HFFc6 (cell line): Measurements from ENCODE around the gene SNX21. TPM values are rescaled to one million over a fixed set of nuclear protein-coding genes. Genes with fewer than 3 reads are reported as not detected.
A peak's percentile ranks its signal among the peaks of the same experiment; 100 is the strongest.
"Not testable (repeated sequence)": the region's sequence is repeated elsewhere in the genome, so short reads cannot be mapped to it uniquely, and the experiment has no call there.

ENCODE experiments used
- DNase-seq: peaks from one replicate; pipeline ENCODE4 v3.0.0-alpha.2; 2018
- H3K27ac Mint-ChIP-seq: 2 replicates; pipeline ENCODE4 v1.8.0; 2020; ENCODE audit warnings: mild to moderate bottlenecking, mixed read lengths
- H3K27me3 Mint-ChIP-seq: 2 replicates; pipeline ENCODE4 v1.8.0; 2021; ENCODE audit warnings: mild to moderate bottlenecking, moderate library complexity, mixed read lengths; ENCODE audit not compliant: insufficient read depth
- H3K36me3 Mint-ChIP-seq: 2 replicates; pipeline ENCODE4 v1.8.0; 2021; ENCODE audit warnings: low read depth, mixed read lengths
- H3K4me1 Mint-ChIP-seq: 2 replicates; pipeline ENCODE4 v1.8.0; 2020; ENCODE audit warnings: low read depth, mixed read lengths
- H3K4me3 Mint-ChIP-seq: 2 replicates; pipeline ENCODE4 v1.8.0; 2020; ENCODE audit warnings: mild to moderate bottlenecking, moderate library complexity, mixed read lengths
- H3K9me3 Mint-ChIP-seq: 2 replicates; pipeline ENCODE4 v1.8.0; 2020; ENCODE audit warnings: mild to moderate bottlenecking, mixed read lengths
- total RNA-seq, 6 experiments: library from RNA; stranded (reverse); fragmentation: NEBNext Ultra II Directional; extraction: Animal tissue kit (Norgen Biotek cat#: 25700); gene quantifications; 2 replicates in 1 of 6; 3 replicates in 5 of 6; pipeline ENCODE4 v1.2.3, GENCODE V29; 2021
- TF ChIP-seq, protein P1 (sequence below): fragments of 200-600 bp; sonication (generic); IDR thresholded peaks from 2 replicates; pipeline ENCODE4 v1.5.0; 2021; ENCODE audit warnings: antibody characterized with exemption, mild to moderate bottlenecking

SNX21 gene
- total RNA-seq, 6 experiments from 2014 or later, result 21.9 to 25.1 (median 22.7) TPM

DNA sequence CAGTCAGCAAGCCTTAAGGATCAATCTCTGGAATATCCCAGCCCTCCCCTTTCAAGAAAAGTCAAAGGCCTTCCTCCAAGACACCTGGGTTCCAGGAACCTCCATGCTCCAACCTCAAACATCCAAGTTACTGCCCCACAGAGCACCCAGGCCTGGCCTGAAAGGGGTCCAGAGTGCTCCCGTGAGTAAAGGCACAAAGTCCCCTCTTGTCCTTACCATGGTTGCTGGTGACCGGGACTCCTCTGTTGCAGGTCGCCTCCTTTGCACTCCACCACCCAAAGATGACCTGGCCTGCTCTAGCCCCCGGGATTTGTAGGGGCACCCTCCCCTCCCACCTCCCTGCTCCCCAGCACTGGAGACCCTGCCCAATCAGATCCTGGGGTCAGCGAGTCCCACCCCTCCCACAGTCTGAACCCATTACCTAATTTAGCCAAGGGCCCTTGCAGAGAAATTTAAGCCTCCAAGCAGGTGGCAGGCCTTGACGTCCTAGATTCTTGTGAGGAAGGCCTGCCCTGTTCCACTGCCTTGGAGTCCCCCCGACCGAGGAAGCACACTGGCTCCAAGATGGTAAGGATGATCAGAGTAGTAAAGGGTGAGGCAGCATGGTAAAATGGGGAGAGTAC is 6.5 kb upstream of the SNX21 start, which contains the start of gene TNNC2:
Gene TNNC2 (minus strand): TSS at position 283 of the 623 bp plus-strand sequence. CDS start 64 bp downstream, at position 219.
- TF ChIP-seq, protein P1, sequence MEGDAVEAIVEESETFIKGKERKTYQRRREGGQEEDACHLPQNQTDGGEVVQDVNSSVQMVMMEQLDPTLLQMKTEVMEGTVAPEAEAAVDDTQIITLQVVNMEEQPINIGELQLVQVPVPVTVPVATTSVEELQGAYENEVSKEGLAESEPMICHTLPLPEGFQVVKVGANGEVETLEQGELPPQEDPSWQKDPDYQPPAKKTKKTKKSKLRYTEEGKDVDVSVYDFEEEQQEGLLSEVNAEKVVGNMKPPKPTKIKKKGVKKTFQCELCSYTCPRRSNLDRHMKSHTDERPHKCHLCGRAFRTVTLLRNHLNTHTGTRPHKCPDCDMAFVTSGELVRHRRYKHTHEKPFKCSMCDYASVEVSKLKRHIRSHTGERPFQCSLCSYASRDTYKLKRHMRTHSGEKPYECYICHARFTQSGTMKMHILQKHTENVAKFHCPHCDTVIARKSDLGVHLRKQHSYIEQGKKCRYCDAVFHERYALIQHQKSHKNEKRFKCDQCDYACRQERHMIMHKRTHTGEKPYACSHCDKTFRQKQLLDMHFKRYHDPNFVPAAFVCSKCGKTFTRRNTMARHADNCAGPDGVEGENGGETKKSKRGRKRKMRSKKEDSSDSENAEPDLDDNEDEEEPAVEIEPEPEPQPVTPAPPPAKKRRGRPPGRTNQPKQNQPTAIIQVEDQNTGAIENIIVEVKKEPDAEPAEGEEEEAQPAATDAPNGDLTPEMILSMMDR, result no peak
- Mint-ChIP-seq H3K4me3 (no peak within 1 kb of the TSS), H3K4me1 (peaks cover 37% of the 10 kb centered on the region), H3K27ac (peak within 1 kb of the TSS; percentile 55), H3K36me3 (no peaks in the 10 kb centered on the region), H3K27me3 (peaks cover 6% of the 10 kb centered on the region), H3K9me3 (no peaks in the 10 kb centered on the region)
- DNase-seq, result no peak

DNA sequence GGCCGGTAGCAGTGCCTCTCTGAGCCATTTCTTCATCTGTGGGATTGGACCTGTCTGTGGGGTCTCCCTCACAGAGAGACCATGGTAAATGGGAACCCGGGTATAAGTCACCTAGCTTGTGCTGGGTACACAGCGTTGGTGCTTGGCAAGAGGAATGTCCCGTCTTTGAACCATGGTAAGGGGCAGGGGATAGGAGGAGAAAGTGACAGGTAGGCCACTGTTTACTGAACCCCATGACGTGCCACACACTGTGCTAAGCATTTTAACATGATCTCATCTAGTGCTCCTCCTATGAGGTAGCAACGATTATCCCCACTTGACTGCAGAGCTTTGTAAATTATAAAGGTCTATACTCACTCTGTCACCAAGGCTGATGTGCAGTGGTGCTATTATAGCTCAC is 5.9 kb upstream of the SNX21 start:
- no peak overlapping the region for H3K4me3 Mint-ChIP-seq
- peaks cover 6% of the 10 kb centered on the region for H3K27me3 Mint-ChIP-seq
- peaks cover 32% of the 10 kb centered on the region for H3K4me1 Mint-ChIP-seq
- H3K36me3 Mint-ChIP-seq, result no peaks in the 10 kb centered on the region
- TF ChIP-seq, protein P1, result no peak
- no peak for DNase-seq
- H3K9me3 Mint-ChIP-seq, result no peaks in the 10 kb centered on the region
- no peak overlapping the region for H3K27ac Mint-ChIP-seq

DNA sequence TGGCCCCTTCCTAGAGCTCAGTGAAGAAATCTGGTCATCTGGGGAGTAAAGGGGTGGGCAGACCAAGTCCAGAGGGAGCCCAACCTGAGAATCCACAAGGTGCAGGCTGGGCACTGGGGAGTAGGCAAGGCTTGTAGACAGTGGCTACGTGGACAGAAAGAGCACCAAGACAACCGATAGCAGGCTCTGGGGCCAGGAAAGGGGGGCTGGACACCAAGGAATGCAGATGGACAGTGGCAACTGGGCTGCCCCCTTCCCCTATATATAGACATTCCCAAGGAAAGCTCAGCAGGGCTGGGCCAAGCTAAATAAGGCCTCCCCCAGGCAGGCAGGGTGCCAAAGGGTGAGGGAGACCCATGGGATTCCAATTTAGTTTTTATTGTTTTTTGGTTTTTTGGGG is 5.0 kb upstream of the SNX21 start:
- no peak overlapping the region for H3K27ac Mint-ChIP-seq
- H3K9me3 Mint-ChIP-seq, result no peaks in the 10 kb centered on the region
- peaks cover 33% of the 10 kb centered on the region for H3K4me1 Mint-ChIP-seq
- H3K27me3 Mint-ChIP-seq, result peaks cover 6% of the 10 kb centered on the region
- H3K4me3 Mint-ChIP-seq, result no peak overlapping the region
- H3K36me3 Mint-ChIP-seq, result no peaks in the 10 kb centered on the region
- DNase-seq, result no peak
- TF ChIP-seq, protein P1, result no peak

DNA sequence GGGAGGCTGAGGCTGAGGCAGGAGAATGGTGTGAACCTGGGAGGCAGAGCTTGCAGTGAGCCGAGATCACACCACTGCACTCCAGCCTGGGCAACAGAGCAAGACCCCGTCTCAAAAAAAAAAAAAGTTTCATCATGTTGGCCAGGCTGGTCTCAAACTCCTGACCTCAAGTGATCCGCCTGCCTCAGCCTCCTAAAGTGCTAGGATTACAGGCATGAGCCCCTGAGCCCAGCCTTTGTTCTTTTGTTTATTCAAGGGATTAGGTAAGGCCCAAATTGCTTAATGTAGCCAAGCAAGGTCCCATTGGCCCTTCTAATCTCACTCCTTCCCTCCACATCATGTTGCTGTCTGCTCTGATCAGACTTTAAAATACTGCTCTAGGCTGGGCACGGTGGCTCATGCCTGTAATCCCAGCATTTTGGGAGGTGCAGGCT is 3.9 kb upstream of the SNX21 start:
- H3K4me3 Mint-ChIP-seq, H3K36me3 Mint-ChIP-seq, H3K27ac Mint-ChIP-seq, H3K27me3 Mint-ChIP-seq, H3K9me3 Mint-ChIP-seq, DNase-seq: not testable (repeated sequence)
- H3K4me1 Mint-ChIP-seq, result peaks cover 27% of the 10 kb centered on the region

DNA sequence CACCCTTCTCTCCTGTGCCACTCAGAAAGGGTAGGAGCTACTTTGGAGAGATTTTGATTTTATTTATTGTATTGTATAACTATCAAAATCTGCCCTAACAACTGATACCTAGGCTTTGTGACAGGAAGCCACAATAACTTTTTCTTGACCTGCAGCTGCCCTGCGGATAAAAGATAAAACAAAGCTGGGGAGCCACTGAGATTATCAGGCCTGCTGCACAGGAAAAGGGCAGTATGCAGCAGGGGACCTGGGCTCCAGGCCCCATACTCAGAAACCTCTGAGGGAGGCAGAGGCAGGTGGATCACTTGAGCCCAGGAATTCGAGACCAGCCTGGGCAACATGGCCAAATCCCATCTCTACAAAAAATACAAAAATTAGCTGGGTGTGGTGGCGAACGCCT is 980 bp upstream of the SNX21 start:
- peak overlapping the region; percentile 91 for H3K4me3 Mint-ChIP-seq
- H3K36me3 Mint-ChIP-seq, result peaks cover 13% of the 10 kb centered on the region; the same call in 1 of the 2 replicates
- no peaks in the 10 kb centered on the region for H3K9me3 Mint-ChIP-seq
- TF ChIP-seq, protein P1, result no peak
- H3K4me1 Mint-ChIP-seq, result peaks cover 42% of the 10 kb centered on the region
- peak overlapping the region; percentile 96 for H3K27ac Mint-ChIP-seq
- peaks cover 3% of the 10 kb centered on the region for H3K27me3 Mint-ChIP-seq
- no peak for DNase-seq

DNA sequence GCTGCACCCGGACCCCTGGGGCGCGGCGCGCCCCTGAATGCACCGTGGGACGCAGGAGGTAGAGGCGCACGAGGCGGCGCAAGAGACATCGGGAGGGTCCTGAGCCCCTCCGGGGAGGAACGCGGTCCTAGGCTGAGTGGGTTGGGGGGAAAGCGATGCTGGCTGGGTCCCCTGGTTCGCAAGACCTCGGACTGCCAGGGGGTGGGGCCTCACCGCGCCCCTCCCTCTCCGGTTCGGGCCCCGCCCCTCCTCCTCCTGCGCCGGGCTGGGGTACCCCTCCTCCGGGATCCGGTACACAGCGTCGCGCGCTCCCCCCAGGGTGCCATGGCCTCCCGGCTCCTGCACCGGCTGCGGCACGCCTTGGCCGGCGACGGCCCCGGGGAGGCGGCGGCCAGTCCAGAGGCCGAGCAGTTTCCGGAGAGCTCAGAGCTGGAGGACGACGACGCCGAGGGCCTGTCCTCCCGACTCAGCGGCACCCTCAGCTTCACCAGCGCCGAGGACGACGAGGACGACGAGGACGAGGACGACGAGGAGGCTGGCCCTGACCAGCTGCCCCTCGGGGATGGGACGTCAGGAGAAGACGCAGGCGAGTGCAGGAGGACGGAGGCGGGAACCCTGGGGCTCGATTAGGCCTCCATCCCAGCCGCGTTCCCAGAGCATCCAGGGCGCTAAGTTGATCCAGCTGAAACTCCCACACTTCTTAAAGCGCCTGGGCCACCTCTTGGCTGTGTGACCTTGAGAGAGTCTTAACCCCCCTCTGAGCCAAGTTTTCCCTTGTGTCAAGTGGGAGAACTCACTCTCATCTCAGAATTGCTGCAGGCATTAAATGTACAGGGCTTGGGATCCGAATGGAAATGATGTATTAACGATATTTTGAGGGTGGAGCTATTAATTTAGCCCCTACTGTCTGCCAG is 541 bp downstream of the SNX21 start:
- Mint-ChIP-seq H3K4me1 (peaks cover 42% of the 10 kb centered on the region), H3K4me3 (peak overlapping the region; percentile 91), H3K27me3 (peaks cover 3% of the 10 kb centered on the region), H3K9me3 (no peaks in the 10 kb centered on the region), H3K27ac (peak overlapping the region; percentile 96), H3K36me3 (peaks cover 13% of the 10 kb centered on the region; the same call in 1 of the 2 replicates)
- DNase-seq, result no peak
- TF ChIP-seq, protein P1, result no peak
